Raji (cell line): ENCODE results near the gene AKT2.

ENCODE experiments used
- POLR2A ChIP-seq: IDR thresholded peaks from 2 replicates; pipeline ENCODE4 v1.6.1; 2011; ENCODE audit warnings: low read depth, low read length, control low read depth; ENCODE audit not compliant: insufficient read depth

AKT2 gene

GRCh38 chr19:40237791-40238190 is 47.4 kb downstream of the AKT2 start:
- TF ChIP-seq POLR2A, result no peak

- TF ChIP-seq POLR2A, result no peak
Measured at GRCh38 chr19:40236366-40236765, 48.8 kb downstream of the AKT2 start.

- no peak for TF ChIP-seq POLR2A
Measured at GRCh38 chr19:40236026-40236355, 49.2 kb downstream of the AKT2 start.

- no peak for TF ChIP-seq POLR2A
Measured at GRCh38 chr19:40235238-40236025, 49.7 kb downstream of the AKT2 start.

- TF ChIP-seq POLR2A, result no peak
Measured at GRCh38 chr19:40234429-40235237, 50.5 kb downstream of the AKT2 start.

GRCh38 chr19:40233811-40234389 is 51.2 kb downstream of the AKT2 start:
- no peak for TF ChIP-seq POLR2A

- TF ChIP-seq POLR2A, result no peak
Measured at GRCh38 chr19:40232949-40233810, 52.0 kb downstream of the AKT2 start.

- TF ChIP-seq POLR2A, result no peak
Measured at GRCh38 chr19:40232479-40232878, 52.7 kb downstream of the AKT2 start.

GRCh38 chr19:40231544-40232424 is 53.4 kb downstream of the AKT2 start:
- TF ChIP-seq POLR2A, result no peak

- no peak for TF ChIP-seq POLR2A
Measured at GRCh38 chr19:40231057-40231456, 54.1 kb downstream of the AKT2 start.

- TF ChIP-seq POLR2A, result no peak
Measured at GRCh38 chr19:40229926-40230417, 55.2 kb downstream of the AKT2 start.

GRCh38 chr19:40229484-40229883 is 55.7 kb downstream of the AKT2 start:
- TF ChIP-seq POLR2A, result no peak

- no peak for TF ChIP-seq POLR2A
Measured at GRCh38 chr19:40228863-40229262, 56.3 kb downstream of the AKT2 start.

GRCh38 chr19:40228346-40228745 is 56.8 kb downstream of the AKT2 start:
- TF ChIP-seq POLR2A, result no peak
